IPS DF 19.7 (cell line): ENCODE data around the gene TICAM1.
"Not testable (repeated sequence)": the region's sequence is repeated elsewhere in the genome, so short reads cannot be mapped to it uniquely, and the experiment has no call there.

Experiments
- DNase-seq: peaks from one replicate; pipeline ENCODE4 v3.0.0-alpha.2; 2013; ENCODE audit warnings: low read depth, low spot score

Gene TICAM1

GRCh38 chr19:4831304-4831978, at the start of gene TICAM1:
Gene TICAM1, minus strand, starts transcription at chr19:4831712. Its CDS starts 13,335 bp downstream, at chr19:4818377.
- no peak for DNase-seq

GRCh38 chr19:4879041-4879440, 47.5 kb upstream of the TICAM1 start:
- DNase-seq, result no peak

- DNase-seq, result no peak
Observed at GRCh38 chr19:4878491-4878968, 47.0 kb upstream of the TICAM1 start.

- DNase-seq, result no peak
Observed at GRCh38 chr19:4877753-4878490, 46.4 kb upstream of the TICAM1 start.

- DNase-seq, result no peak
Observed at GRCh38 chr19:4873930-4874329, 42.4 kb upstream of the TICAM1 start.

GRCh38 chr19:4871711-4872110, 40.2 kb upstream of the TICAM1 start:
- DNase-seq, result no peak

- peak; percentile 73 for DNase-seq
Observed at GRCh38 chr19:4870025-4870700, 38.7 kb upstream of the TICAM1 start.

- DNase-seq, result no peak
Observed at GRCh38 chr19:4868286-4868834, 36.8 kb upstream of the TICAM1 start.

- DNase-seq, result no peak
Observed at GRCh38 chr19:4867534-4868285, 36.2 kb upstream of the TICAM1 start, which contains the start of gene PLIN3. Gene PLIN3, minus strand, starts transcription at chr19:4867667. Its CDS starts 6,273 bp downstream, at chr19:4861394.

- DNase-seq, result no peak
Observed at GRCh38 chr19:4866595-4867424, 35.3 kb upstream of the TICAM1 start.

GRCh38 chr19:4861147-4861546, 29.6 kb upstream of the TICAM1 start:
- DNase-seq, result no peak

- DNase-seq, result no peak
Observed at GRCh38 chr19:4859697-4860096, 28.2 kb upstream of the TICAM1 start.

GRCh38 chr19:4856468-4856867, 25.0 kb upstream of the TICAM1 start:
- not testable (repeated sequence) for DNase-seq

GRCh38 chr19:4853506-4853905, 22.0 kb upstream of the TICAM1 start:
- DNase-seq, result not testable (repeated sequence)

- no peak for DNase-seq
Observed at GRCh38 chr19:4852484-4852883, 21.0 kb upstream of the TICAM1 start.

GRCh38 chr19:4851551-4852290, 20.2 kb upstream of the TICAM1 start:
- DNase-seq, result peak; percentile 47

- DNase-seq, result no peak
Observed at GRCh38 chr19:4849019-4849418, 17.5 kb upstream of the TICAM1 start.

- DNase-seq, result no peak
Observed at GRCh38 chr19:4847190-4847973, 15.9 kb upstream of the TICAM1 start.

- not testable (repeated sequence) for DNase-seq
Observed at GRCh38 chr19:4845975-4846374, 14.5 kb upstream of the TICAM1 start.
